Keratinocyte (primary cell): Measurements from ENCODE around the gene RNF182. TPM values are rescaled to one million over a fixed set of nuclear protein-coding genes. Genes with fewer than 3 reads are reported as not detected.

Experiments used
- DNase-seq: peaks from one replicate; pipeline ENCODE4 v3.0.0-alpha.2; 2011; ENCODE audit warnings: low read depth, missing footprints, low spot score
- FAIRE-seq: peaks from 2 replicates; lab custom pipeline; 2011; peaks lifted over from hg19 to GRCh38; lab: Jason Lieb, UNC
- H2AFZ ChIP-seq: 2 replicates; pipeline ENCODE4 v1.6.0; 2012; ENCODE audit warnings: low read length, control low read depth, inconsistent platforms; ENCODE audit not compliant: control insufficient read depth
- H3K27ac ChIP-seq: 2 replicates; pipeline ENCODE4 v1.5.1; 2011; ENCODE audit warnings: low read length; ENCODE audit not compliant: control insufficient read depth, insufficient read depth
- H3K27me3 ChIP-seq: 3 replicates; pipeline ENCODE4 v1.6.0; 2011; ENCODE audit warnings: low read length; ENCODE audit not compliant: control insufficient read depth, insufficient read depth; ENCODE audit errors: extremely low read depth
- H3K36me3 ChIP-seq, 2 experiments: 2 replicates in 1 of 2; 3 replicates in 1 of 2; pipeline ENCODE4 v1.5.1; 2011; ENCODE audit warnings: low read length in 2 of 2, mild to moderate bottlenecking in 1 of 2; ENCODE audit not compliant: control insufficient read depth in 2 of 2, insufficient read depth in 2 of 2; ENCODE audit errors: extremely low read depth in 1 of 2
- H3K4me1 ChIP-seq: 3 replicates; pipeline ENCODE4 v1.5.1; 2011; ENCODE audit warnings: low read length; ENCODE audit not compliant: control insufficient read depth, insufficient read depth; ENCODE audit errors: extremely low read depth
- H3K4me2 ChIP-seq: 3 replicates; pipeline ENCODE4 v1.6.0; 2011; ENCODE audit warnings: low read depth, low read length; ENCODE audit not compliant: control insufficient read depth, insufficient read depth; ENCODE audit errors: extremely low read depth
- H3K4me3 ChIP-seq, 3 experiments: fragments of 200-600 bp in 1 of 3; sonication (generic) in 1 of 3; 2 replicates in 2 of 3; 3 replicates in 1 of 3; pipeline ENCODE4 v1.5.1; 2011 to 2016; ENCODE audit warnings: low read length in 3 of 3, mild to moderate bottlenecking in 3 of 3, control low read depth in 2 of 3, inconsistent platforms in 1 of 3, low read depth in 1 of 3, mixed read lengths in 1 of 3, mixed run types in 1 of 3, moderate library complexity in 1 of 3; ENCODE audit not compliant: control insufficient read depth in 2 of 3, insufficient read depth in 2 of 3; ENCODE audit errors: extremely low read depth in 1 of 3
- H3K79me2 ChIP-seq: 2 replicates; pipeline ENCODE4 v1.6.0; 2012; ENCODE audit warnings: low read length; ENCODE audit not compliant: control insufficient read depth, insufficient read depth
- H3K9ac ChIP-seq: 3 replicates; pipeline ENCODE4 v1.6.0; 2011; ENCODE audit warnings: low read length; ENCODE audit not compliant: control insufficient read depth, insufficient read depth; ENCODE audit errors: extremely low read depth
- H3K9me1 ChIP-seq: 3 replicates; pipeline ENCODE4 v1.6.0; 2011; ENCODE audit warnings: low read length; ENCODE audit not compliant: control insufficient read depth, insufficient read depth; ENCODE audit errors: extremely low read depth
- H3K9me3 ChIP-seq: 2 replicates; pipeline ENCODE4 v1.5.1; 2012; ENCODE audit warnings: low read depth, low read length; ENCODE audit not compliant: control insufficient read depth
- H4K20me1 ChIP-seq: 3 replicates; pipeline ENCODE4 v1.6.0; 2011; ENCODE audit warnings: low read length; ENCODE audit not compliant: control insufficient read depth, insufficient read depth; ENCODE audit errors: extremely low read depth
- EZH2 ChIP-seq: IDR thresholded peaks from one replicate; pipeline ENCODE4 v1.6.1; 2012; ENCODE audit warnings: inconsistent platforms, mild to moderate bottlenecking, low read length, moderate library complexity
- dilution Hi-C: fragments of 300-500 bp; cut with MboI; formaldehyde crosslinking; loops from one replicate; pipeline ENCODE4 v1.7.0; 2020; ENCODE audit warnings: low sequenced_read_pairs; ENCODE audit not compliant: extremely low pct_ligation_motif_present
- polyA plus RNA-seq, 5 experiments: library from polyadenylated mRNA; depleted of rRNA in 3 of 5; stranded (reverse) in 3 of 5; stranded (forward) in 1 of 5; unstranded in 1 of 5; fragments of >200 nt; gene quantifications; 1 replicate in 1 of 5; 2 replicates in 3 of 5; 3 replicates in 1 of 5; pipeline versions ENCODE4 v1.2.1 to v1.2.3, GENCODE V29; 2011 to 2012; ENCODE audit warnings: missing spikeins in 2 of 5, low read depth in 1 of 5, low replicate concordance in 1 of 5
- TF ChIP-seq, protein P1 (sequence below), 3 experiments: IDR thresholded peaks in 1 of 3; conservative IDR thresholded peaks in 1 of 3; optimal IDR thresholded peaks in 1 of 3; 2 replicates in 2 of 3; 3 replicates in 1 of 3; pipeline versions ENCODE3 to v1.5.1; 2011; ENCODE audit warnings: low read length in 3 of 3, mild to moderate bottlenecking in 3 of 3, moderate library complexity in 2 of 3, control low read depth in 1 of 3, inconsistent platforms in 1 of 3; ENCODE audit not compliant: insufficient read depth in 2 of 3; ENCODE audit errors: extremely low read depth in 1 of 3

Gene RNF182
- polyA plus RNA-seq, 1 donor (not counting 4 experiments of a cell fraction or from before 2014, with no cell fraction given), result 2.0 TPM

- no peak for FAIRE-seq
- Histone ChIP-seq H3K4me3 (no peak overlapping the region), H3K4me1 (peaks cover 26% of the 10 kb centered on the region), H3K79me2 (no peaks in the 10 kb centered on the region), H3K9me1 (no peaks in the 10 kb centered on the region), H3K36me3 (no peaks in the 10 kb centered on the region), H3K27ac (no peak overlapping the region), H4K20me1 (no peaks in the 10 kb centered on the region), H3K9me3 (peaks cover 2% of the 10 kb centered on the region), H3K4me2 (no peak overlapping the region), H3K9ac (no peak overlapping the region), H3K27me3 (no peaks in the 10 kb centered on the region), H2AFZ (no peak overlapping the region)
- TF ChIP-seq, protein P1, sequence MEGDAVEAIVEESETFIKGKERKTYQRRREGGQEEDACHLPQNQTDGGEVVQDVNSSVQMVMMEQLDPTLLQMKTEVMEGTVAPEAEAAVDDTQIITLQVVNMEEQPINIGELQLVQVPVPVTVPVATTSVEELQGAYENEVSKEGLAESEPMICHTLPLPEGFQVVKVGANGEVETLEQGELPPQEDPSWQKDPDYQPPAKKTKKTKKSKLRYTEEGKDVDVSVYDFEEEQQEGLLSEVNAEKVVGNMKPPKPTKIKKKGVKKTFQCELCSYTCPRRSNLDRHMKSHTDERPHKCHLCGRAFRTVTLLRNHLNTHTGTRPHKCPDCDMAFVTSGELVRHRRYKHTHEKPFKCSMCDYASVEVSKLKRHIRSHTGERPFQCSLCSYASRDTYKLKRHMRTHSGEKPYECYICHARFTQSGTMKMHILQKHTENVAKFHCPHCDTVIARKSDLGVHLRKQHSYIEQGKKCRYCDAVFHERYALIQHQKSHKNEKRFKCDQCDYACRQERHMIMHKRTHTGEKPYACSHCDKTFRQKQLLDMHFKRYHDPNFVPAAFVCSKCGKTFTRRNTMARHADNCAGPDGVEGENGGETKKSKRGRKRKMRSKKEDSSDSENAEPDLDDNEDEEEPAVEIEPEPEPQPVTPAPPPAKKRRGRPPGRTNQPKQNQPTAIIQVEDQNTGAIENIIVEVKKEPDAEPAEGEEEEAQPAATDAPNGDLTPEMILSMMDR (optimal IDR thresholded peaks at IDR 0.05 in 1 of 3, IDR thresholded peaks at IDR 0.05 in 1 of 3, conservative IDR thresholded peaks at IDR 0.05 in 1 of 3; ENCODE audit: extremely low read depth in 1 of 3, insufficient read depth in 2 of 3, low read length in 3 of 3), result no peak
- TF ChIP-seq EZH2, result no peak
- DNase-seq, result no peak
- dilution Hi-C loops, result no loop called here
Observed at GRCh38 chr6:13998356-13998755, 73.6 kb downstream of the RNF182 start.

DNA sequence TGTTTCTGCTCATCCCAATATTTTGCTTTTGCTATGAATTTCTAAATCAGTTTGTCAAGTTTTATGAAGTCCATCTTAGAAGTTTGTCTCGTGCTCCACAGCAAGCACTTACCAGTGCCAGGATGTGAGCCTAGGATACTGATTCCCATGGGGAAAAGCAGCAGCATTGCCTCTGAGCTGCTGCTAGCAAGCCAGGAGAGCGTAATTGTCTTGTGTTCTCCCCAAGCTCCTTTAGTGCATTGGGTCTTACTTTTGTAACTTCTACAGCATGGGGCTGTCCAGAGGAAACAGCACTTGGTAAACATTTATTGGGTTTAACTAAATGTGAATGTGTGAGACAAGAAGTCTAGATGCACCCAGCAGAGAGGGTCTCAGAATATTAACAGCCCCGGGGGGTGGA lies 76.1 kb downstream of the RNF182 start:
- Histone ChIP-seq H2AFZ (peak overlapping the region; percentile 59), H3K4me1 (peaks cover 19% of the 10 kb centered on the region), H3K4me3 (no peak overlapping the region), H3K4me2 (peak overlapping the region; percentile 71), H3K9ac (peak overlapping the region; percentile 25), H3K27me3 (no peaks in the 10 kb centered on the region), H3K27ac (peak overlapping the region; percentile 72), H4K20me1 (no peaks in the 10 kb centered on the region), H3K9me1 (no peaks in the 10 kb centered on the region), H3K79me2 (no peaks in the 10 kb centered on the region), H3K36me3 (no peaks in the 10 kb centered on the region), H3K9me3 (peaks cover 2% of the 10 kb centered on the region)
- dilution Hi-C loops, result no loop called here
- DNase-seq (no peak), FAIRE-seq (no peak)
- TF ChIP-seq EZH2, result no peak
- TF ChIP-seq, protein P1 (optimal IDR thresholded peaks at IDR 0.05 in 1 of 3, IDR thresholded peaks at IDR 0.05 in 1 of 3, conservative IDR thresholded peaks at IDR 0.05 in 1 of 3; ENCODE audit: extremely low read depth in 1 of 3, insufficient read depth in 2 of 3, low read length in 3 of 3), result no peak
